GM21367 (cell line): ENCODE measurements around the gene ADTRP.
"Not testable (repeated sequence)": the region's sequence is repeated elsewhere in the genome, so short reads cannot be mapped to it uniquely, and the experiment has no call there.

Experiments
- ATAC-seq: cut with Tn5 transposase; IDR thresholded peaks from one replicate; pipeline ENCODE4 v1.9.1; 2021; ENCODE audit not compliant: unreplicated experiment

The ADTRP gene

GRCh38 chr6:11702500-11703130 lies 76.0 kb downstream of the ADTRP start:
- no peak for ATAC-seq

GRCh38 chr6:11702089-11702488 lies 76.5 kb downstream of the ADTRP start:
- ATAC-seq = no peak

GRCh38 chr6:11701573-11701972 lies 77.0 kb downstream of the ADTRP start:
- no peak for ATAC-seq

- ATAC-seq = no peak
These were observed 78.4 kb downstream of the ADTRP start for GRCh38 chr6:11700118-11700718.

- ATAC-seq = no peak
These were observed 79.0 kb downstream of the ADTRP start for GRCh38 chr6:11699576-11699975.

DNA sequence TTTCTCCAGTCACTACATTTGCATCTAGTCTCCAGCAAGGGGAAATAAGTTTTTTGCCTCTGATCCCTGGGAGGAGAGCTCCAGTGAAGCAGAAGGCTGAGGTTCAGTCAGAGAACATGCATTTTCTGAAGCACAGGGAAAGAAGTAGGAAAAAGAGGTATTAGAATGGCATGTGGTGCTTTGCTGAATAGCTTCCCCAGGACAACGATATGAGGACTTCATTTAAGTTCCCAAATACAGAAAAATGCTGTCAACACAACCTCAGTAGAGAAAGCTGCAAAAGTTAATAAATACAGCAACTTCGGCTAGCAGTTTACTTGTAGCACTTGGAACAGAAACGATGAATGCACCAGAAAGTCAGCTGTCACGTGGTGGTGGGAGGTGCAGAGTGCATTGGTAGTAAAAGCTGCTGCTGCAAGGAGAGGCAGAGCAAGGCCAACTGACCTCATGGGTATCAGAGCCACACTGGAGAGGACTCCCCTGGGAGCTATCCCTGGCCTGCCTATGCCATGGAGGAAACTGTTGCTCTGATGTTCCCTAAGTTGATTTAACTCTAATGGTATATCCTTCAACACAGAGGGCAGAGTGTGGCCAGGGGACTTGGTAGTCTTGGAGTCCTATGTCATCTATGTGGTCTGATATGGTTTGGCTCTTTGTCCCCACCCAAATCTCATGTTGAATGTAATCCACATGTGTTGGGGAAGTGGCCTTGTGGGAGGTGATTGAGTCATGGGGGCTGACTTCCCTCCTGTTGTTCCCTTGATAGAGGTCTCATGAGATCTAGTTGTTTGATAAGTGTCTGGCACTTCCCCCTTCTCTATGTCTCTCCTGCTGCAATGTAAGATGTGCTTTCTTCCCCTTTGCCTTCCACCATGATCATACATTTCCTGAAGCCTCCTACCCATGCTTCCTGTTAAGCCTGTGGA lies 85.9 kb downstream of the ADTRP start:
- ATAC-seq = no peak

GRCh38 chr6:11689847-11690246 lies 88.8 kb downstream of the ADTRP start:
- no peak for ATAC-seq

- ATAC-seq = not testable (repeated sequence)
These were observed 89.2 kb downstream of the ADTRP start for GRCh38 chr6:11689400-11689799.

DNA sequence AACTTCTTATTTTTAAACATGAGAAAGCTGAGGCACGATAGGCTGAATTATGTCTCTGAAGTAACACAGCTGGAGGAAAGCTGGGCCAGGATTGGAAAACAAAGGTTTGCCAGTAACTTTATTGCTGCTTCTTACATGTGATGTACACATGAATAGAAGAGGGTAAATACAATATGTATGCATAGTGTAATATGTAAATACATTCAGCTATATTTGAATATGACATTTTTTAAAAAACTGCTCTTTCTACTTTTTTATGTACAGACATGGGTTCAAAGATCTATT lies 90.2 kb downstream of the ADTRP start:
- no peak for ATAC-seq

DNA sequence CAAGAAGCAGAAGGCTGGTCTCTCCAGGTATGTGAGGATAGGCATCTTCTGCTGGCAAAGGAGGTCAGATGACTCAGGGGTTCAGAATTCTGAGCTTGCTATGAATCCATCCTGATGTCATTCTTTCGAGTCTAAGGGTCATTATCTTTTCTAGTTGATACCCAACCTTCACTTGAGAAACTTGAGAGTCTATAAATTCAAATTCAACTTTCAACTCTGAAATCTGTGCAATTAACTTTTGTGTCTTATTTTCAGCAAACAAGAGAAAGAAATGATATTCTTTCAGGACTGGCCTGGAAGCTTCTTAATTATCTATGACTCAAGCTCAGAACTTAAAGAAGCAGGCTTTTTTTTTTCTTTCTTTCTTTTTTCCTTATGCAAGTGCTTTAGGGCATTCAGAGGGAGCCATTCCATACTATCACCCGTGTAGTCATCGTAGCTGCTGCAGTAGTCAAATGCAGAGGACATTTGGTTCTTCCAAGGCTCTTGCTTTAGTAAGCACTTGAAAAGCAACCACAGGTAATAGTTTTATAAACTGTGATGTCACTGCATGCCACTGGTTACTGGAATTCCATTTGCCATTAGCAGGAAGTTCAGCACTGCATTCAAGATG lies 93.0 kb downstream of the ADTRP start:
- ATAC-seq = no peak

GRCh38 chr6:11684901-11685480 lies 93.6 kb downstream of the ADTRP start:
- ATAC-seq = no peak

DNA sequence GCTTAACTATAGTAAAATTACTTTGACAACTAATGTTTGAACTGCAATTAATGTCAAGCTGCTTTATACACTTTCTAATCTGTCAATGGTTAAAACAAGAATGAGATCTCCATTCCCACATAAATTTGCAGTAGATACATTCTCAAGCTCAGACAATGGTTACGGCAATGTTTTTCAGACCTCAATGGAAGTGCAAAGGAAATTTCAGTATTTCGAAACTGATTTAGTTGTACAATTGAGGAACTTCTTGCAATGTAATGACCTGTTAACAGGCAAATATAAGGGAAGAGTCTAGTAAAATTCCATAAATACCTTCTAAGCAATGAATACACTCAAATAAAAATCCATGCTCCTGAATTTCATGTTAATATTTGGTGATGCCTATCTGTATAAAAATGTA lies 94.7 kb downstream of the ADTRP start:
- ATAC-seq = no peak

DNA sequence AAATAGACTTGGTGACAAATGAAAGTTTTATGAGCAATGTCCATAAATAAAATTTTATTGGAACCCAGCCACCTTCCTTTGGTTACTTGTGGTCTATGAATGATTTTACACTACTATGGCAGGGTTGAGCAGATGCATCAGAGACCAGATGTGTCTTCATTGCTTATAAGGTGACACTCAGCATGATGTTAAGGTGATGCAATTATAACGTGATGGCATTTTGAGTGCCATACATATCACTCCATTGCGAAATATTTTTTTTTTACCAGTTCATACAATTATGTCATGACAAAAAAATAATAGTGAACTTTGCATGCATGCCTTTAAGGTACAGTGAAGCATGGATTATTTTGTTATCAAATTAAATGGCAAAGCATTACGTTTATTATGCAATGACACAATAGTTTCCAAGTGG lies 96.0 kb downstream of the ADTRP start:
- no peak for ATAC-seq

DNA sequence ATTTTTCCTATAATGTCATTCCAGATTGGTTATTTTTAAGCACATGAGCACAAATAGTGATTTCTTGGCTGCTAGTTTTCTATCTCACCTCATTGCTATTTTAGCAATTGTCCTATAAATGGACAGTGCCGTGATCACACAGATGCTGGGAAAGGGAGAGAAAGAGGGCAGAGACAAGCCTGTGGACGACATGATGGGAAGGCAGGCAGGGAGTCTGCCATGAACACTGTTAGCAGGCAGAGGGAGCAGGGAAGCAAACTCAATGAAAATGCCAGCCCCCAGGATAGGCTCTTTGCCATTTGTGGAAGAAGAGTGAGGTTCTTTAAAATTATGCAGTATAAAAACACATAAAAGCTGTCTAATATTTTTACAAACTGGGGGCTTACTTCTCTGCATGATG lies 96.8 kb downstream of the ADTRP start:
- ATAC-seq = no peak

DNA sequence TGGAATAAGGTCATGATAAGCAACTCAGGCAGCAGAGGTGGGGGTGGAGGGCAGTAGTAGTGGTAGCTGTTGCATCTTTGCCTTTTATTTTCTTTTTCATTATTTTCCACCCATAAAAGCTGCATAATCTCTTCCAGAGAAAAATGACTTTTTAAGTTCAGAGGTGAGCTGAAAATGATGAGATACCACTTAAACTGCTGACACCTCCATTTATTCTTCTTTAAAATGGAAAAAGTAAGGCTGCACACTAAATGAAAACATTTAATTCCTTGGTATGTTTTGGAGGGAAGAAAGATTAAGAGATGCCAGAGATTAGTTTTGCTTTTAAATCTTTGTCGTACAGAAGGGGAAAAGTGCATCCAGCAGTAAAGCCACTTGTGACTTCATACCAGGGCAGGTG lies 97.2 kb downstream of the ADTRP start:
- no peak for ATAC-seq

- ATAC-seq = not testable (repeated sequence)
These were observed 98.1 kb downstream of the ADTRP start for GRCh38 chr6:11680479-11680878.

DNA sequence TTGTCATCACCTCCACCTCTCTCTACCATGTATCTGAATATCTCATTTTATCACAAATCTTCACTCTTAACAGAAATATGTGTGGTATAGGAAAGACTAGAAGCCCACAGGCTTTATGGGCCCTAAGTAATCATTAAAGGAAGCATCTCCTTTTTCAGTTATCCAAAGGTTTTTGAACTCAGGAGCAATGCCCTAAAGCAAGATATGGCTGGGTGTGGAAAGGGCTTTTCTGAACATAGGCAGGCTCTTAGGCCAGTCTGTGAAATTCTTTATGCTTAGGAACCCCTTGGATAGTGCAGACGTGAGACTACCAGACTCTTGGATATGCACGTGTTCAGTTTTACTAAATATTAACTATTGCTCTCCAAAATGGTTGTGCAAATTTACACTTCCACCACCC lies 99.5 kb downstream of the ADTRP start:
- ATAC-seq = no peak

DNA sequence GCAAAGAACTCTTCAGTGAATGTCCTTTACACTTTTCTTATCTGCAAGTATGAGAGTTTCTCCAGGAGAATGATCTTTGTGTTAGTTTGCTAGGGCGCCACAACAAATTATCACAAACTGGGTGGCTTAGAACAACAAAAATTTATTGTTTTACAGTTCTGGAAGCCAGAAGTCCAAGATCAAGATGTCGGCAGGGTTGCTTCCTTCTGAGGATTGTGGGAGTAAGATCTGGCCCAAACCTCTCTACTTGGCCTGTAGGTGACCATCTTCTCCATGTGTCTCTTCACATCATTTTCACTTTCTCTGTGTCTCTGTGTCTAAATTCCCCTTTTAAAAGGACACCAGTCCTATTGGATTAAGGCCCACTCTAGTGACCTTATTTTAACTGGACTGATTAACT lies 103.0 kb downstream of the ADTRP start:
- no peak for ATAC-seq

DNA sequence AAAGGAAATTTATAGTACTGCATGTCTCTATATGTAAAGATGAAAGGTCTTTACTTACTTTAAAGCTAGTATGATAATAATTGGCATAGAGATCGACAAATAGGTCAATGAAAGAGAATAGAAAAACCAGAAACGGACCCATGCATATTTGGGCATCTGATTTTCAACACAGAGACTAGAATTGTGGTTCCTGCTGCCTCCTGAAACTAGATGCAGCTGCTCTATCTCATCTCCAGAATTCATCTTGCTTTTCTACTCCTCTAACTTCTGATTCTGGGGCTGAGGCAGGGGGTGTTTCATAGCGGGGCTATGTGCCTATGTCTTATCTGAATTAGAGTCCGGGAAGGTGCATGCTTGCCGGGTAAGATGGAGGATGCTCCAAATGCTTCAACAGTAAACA lies 105.9 kb downstream of the ADTRP start:
- no peak for ATAC-seq

DNA sequence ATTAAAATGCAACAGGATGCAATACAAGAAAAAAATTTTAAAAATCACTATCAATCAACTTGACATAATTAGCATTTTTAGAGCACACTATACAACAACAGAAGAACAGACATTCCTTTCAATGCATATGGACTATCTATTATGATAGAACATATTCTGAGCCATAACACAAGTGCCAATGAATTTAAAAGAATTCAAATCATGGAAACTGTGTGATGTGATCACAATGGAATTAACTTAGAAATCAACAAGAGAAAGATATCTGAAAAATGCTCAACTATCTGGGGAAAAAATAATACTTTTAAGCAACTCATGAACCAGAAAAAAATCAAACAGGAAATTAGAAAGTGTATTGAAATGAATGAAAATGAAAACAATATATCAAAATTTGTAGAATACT lies 106.3 kb downstream of the ADTRP start:
- ATAC-seq = no peak

DNA sequence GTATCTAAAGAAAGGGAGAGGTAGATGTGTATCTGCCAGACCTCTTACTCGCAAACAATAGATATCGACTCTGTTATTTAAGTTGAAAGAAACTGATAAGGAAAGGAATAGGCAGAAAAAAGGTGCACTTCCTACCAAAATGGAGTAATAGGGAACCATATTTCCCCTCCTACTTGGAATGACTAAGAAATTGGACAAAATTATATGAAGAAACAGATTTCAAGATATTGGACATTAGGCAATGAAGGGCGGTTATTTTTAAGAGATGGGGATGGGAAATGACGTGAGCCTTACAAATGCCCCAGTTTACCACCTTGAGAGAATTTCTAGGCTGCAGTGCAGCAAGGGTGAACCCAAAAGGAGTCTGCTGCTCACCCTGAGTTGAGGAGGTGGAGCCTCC lies 108.9 kb downstream of the ADTRP start:
- ATAC-seq = no peak

DNA sequence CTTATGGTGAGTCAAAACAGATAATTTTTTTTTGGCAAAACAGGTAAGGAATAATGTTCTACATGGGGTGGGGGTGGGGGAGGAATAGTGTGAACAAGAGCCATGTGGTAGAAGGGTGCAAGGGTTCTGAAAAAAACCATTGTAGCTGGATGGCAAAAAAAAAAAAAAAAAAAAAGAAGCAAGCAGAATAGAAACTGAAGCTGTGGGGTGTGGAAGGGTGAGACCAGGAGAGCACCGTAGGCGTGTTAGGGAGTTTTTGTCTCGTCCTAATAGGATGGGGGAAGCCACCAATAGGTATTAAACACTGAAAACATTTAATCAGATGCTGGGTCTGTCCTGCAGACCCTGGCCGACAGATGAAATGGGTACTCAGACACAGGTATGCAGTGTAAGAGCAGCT lies 110.1 kb downstream of the ADTRP start:
- no peak for ATAC-seq
